Stimulated activated CD8-positive, alpha-beta memory T cell treated with anti-CD3 and anti-CD28 coated beads, Interleukin-2, amount 100 ng/mL, for 48 hours (primary cell): ENCODE data around the gene CACUL1.

Source experiments
- DNase-seq, 2 donors: peaks; one replicate each; pipeline ENCODE4 v3.0.0-alpha.2; 2020; ENCODE audit warnings: low read depth in 2 of 2

The CACUL1 gene

DNA sequence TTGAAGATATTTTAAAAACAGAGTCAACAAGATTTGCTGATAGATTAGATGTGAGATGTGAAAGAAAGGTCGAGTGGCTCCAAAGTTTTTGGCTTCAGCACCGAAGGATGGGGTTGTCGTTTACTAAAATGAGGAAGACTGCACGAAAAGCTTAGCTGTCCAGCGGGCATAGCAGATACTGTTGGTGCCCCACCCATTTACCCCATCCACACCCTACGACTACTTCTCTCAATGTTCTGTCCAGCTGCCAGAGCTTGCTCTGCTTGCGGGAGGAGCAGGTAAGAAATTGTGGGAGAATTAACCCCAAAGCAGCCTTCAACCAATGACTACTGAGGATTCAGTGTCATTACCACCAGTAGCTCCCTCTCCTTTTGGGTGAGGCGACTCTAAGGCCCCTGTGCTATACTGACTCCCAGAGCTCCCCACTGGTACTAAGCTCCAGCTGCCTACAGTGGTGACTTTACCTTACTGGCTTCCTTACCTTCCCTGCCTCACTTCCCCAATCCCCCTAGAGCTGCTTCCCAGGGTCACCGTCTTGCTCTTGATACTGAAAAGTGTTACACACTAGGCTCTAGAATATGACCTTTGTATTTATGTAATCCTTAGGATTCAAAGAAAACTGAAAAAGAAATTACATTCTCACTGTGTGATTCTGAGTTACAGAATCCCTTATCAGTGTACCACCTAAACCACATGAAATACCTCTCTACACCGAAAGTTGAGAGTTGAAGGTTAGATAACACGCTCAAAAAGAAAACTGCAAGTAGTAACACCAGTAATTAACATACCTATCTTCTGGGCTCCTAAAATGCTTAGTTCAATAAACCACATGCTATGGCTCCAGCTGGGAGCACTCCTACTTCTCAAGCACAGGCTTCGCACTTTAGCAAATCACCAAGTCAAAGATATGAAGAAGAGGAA, 22.3 kb downstream of the CACUL1 start:
- DNase-seq, result no peak

DNA sequence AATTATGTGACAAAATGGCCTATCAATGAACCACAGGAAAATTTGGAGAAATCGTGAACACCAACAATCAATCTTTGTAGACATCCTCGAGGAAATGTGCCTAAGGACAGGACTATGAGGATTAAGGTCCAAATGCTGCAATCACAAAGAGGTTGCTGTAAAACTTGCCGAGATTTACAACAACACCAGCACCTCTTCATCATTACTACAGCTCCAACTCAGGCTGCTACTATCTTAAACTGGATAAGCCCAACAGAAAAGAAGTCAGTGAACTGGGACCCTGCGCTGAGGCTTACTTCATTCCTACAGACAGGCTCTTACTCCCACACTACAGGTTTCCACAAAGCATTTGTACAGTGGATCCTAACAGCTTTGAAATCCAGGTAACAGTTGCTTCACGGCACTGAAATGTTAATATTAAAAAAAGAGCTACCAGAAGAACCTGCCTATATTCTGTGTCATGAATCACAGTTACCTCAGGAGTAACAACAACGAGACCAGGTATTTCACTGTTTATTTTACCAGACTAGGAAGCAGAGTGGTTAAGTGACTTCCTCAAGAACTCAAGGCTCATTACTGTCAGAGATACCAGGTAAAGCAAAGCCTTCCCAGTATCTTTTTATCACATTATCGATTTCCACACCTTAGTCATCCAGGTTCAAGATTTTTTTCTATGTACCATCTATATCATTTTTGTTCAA, 23.9 kb downstream of the CACUL1 start:
- DNase-seq, result no peak

DNA sequence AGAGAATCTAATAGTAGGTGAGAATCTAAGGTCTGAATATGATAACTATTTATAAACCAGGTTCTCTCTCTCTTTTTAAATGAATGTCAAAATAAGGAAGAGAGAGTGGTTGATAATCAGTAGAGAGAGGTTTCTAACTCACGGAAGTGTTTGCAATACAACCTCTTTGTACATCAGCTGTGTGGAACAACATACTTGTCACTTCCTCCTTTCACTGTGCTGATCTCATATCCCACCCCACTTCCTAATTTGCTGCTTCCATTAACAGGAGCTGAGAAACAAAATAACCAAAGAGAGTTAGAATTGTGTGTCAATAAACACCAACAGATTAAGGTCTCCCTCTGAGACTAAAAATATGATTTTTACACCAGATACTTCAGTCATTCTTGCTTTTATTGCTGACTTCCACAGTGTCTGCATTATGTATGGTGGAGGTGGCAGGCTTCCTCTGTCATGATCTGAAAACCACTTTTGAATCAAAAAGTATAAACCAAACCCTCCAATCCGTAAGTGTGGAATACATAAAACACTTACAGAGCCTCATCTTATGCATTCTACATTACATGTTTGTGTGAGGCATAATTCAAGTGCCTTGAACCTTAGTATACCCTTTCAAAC, 25.0 kb downstream of the CACUL1 start:
- DNase-seq, result no peak

DNA sequence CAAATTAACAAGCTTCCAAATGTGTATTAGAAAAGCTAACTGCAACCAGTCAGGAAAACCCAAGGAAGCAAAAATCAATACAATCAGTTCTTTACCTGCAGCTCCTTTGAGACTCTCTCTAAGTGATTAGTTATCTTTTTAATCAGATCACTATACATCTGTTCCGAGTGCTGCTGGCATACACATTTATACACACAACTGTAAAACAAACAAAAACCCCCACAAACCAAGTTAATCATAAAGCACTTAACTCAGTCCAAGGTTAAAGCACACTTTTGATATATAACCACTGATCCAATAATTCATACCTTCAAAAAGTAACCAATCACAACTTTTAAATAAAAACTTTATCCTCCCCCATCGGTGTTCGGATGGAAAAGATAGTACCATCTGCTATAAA, 25.6 kb downstream of the CACUL1 start:
- no peak for DNase-seq

DNA sequence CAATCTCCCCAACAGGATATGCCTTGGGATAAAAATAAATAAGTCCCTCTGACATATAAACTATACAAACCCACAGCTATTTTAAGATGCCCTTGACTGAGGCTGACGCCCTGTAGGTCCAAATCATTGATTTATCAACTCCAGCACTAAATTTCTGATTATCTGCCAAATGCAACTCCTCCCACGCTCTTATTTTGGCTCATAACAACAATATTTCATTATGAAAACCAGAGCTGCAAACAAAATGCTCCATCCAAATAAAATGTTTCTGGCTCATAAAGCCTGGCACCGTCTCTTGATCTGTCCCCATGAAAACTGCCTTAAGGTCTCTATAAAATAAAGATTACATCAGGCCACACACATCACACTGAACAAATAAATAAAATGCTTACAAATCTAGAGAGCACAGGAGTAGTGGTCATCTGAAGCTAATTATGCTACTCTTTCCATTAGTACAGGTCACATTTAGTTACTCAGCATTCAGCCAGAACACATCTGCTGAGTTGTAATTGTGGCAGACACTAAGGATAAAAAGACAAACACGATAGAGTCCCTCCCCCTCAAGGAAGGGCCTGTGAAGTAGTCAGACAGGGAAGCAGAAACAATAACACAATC, 28.8 kb downstream of the CACUL1 start:
- DNase-seq, result no peak

DNA sequence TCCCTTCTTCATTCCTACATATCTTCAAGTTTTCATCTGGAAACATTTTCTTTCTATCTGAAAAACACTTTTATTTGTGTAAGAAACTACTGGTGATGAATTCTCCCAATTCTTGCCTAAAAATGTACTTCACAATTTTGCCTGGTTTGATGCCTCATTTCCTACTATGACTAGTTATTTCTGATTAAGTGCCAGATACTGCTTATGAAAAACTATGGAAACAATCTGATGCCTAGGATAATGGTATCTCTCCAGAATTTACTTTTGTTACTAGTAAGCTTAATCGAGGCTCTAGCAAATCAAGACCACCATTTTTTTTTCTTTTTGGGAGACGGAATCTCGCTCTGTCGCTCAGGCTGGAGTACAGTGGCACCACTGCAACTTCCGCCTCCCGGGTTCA, 31.3 kb downstream of the CACUL1 start:
- no peak for DNase-seq

DNA sequence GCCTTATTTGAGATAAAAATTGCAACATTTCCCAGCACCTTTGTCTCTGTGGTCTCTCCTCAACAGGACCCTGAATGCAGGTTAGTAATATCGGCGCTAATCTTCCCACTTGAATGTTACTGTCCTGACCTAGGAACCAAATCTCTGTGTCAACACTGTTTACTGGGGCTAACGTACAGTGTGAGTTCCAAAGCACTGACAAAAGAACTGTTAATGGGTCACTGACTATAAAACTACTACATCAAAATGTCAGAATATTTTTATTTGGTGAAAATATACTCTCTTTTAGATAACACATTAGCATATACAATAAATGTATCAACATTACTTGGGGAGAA, 33.3 kb downstream of the CACUL1 start:
- no peak for DNase-seq

DNA sequence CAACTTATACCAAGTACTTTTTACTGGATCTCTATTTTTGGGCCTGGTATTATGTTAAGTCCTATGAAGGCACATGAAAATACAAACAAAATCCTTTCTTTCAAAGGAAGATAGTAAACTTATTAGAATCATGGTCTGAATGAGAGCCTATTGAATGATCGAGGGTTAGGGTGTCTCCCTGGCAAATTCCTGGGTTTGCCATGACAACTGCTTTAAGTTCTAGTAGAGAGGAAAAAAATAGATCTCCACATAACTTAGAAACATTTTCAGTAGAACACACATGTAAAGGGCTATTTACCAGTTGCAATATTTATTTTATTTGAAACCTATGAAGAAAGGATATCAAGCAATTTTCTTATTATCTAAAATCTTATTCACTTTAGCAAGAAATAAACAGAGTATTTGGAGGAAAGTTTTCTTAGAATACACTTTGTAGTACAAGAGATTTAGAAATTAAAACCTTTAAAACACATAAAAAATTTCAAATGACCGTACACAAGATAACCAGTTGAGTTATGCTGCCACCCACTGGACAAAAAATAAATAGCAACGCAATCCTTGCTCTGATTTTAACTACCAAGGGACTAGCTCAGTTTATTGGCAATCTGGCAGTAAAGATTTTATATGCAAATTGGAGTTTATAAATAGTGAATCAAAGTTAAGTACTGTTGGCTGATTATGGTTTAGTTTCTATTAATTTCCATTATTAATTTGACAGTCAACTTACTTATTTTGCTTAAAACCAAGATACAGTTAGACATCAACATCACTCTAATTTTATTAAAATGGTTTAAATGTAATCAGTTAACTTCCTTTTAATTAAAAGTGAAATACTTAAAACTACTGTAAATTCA, 33.9 kb downstream of the CACUL1 start:
- peak; percentile 10 to 32 for DNase-seq

DNA sequence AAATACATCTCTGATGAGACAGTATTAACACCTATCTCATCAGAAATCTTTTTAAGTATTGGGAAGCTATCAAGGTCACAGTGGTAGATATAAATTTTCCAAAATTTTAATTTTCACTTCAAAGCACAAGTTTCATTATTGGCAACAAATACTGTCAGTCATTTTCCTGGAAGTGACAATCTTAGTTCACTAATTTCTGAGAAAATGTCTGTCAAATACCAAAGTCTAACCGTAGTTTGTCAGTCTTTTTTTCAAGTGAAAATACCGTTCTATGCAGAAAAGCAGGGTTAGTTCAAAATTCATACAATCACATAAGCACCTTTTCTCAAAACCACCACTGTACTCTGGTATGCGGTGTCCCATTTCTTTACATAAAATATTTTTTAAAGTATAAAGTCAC, 40.4 kb downstream of the CACUL1 start:
- DNase-seq, result no peak

DNA sequence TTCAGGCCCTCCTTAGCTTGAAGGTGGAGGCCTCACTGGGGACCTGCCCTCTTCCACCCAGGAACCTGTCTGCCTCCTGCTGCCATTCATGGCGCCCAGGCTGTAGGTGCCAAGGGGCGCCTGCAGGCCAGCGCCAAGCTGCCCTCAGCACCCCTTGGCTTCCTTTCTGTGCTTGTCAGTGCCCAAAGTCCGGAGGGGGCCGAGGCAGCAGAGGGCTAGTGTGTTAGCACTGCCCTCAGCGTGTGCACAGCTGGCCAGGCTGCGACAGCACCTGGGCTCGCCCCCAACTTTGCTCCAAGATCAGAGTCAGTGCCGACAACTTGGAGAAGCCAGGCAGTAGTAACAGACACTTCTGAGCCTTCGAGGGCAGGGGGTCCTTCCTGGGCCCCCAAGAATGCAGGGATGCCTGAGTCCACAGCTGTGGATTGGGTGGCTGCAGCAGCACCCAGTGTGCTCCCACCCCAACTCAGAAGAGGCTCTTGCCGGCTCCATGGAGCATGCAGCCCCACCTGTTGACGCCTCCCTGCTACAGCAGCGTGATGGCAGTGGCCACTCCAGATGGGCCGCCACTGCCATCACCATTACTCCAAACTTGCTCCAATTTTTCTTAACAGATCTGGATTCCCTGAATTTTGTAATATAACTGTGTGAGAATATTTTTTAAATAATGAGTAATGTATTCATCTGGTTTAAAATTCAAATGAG, 41.7 kb downstream of the CACUL1 start:
- DNase-seq, result no peak

DNA sequence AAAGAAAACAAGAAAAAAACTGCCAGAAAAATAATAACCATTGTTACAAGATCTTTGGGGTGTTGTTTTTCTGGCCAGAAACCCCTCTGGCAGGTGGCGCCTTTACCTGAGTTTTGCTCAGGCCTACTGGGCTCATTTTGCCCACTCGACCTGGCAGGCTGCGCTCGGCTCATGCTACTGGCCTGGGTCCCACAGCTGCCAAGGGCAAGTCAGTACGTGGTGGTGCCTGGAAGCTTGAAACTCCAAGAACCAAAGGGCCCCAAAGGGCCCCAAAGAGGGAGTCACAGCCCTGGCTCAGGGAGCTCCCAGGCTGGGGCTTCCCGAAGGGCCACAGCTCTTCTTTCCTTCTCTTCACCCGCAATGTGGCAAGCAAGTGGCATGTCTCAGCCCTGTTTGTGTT, 42.7 kb downstream of the CACUL1 start:
- DNase-seq, result no peak

DNA sequence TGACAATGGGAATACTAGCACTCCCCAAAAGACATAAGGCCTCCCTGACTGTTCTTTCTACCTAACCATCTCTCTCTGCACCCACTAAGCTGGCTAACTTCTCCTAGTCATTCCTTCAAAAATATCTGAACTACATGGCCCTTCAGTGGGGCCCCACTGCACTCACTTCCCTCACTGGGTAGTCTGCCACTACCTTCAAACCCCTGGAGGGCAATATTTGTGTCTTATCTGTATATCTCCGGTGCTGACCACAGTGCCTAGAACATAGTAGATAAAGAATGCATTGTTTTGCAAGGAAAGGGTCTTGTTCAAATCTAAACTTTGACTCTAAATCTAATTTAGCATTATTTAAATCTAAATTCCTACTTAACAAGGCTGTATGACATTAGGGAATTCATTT, 44.3 kb downstream of the CACUL1 start:
- DNase-seq, result no peak

DNA sequence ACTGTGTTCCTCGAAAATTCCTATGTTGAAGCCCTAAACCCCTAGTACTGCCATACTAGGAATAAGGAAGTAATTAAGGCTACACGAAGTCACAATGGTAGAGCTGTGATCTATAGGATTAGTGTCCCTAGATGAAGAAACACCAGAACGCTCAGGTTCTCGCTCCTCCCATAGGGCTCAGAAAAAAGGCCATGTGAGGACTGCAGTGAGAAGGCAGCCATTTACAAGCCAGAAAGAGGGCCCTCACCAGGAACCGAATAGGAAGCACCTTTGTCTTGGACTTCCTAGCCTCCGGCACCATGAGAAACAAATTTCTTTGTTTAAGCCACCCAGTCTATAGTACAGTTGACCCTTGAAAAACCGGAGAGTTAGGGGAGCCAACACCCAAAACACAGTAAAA, 46.2 kb downstream of the CACUL1 start:
- DNase-seq, result no peak

DNA sequence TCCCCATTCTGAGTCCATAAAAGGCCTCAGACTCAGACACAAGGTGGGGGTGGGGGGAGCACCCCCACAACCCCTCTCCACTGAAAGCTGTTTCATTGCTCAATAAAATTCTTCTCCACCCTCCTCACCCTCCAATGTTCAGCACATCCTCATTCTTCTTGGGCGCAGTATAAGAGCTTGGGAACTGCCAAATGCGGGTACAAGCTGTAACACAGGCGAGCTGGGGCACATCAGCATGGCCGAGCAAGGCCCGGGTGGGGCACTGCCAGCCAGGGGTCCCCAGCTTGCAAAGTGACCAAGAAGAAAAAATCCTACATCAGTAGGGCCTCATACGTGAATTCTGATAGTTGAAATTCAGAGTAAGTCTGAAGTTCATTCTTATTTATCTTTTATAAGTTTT, 50.1 kb downstream of the CACUL1 start:
- DNase-seq, result no peak

DNA sequence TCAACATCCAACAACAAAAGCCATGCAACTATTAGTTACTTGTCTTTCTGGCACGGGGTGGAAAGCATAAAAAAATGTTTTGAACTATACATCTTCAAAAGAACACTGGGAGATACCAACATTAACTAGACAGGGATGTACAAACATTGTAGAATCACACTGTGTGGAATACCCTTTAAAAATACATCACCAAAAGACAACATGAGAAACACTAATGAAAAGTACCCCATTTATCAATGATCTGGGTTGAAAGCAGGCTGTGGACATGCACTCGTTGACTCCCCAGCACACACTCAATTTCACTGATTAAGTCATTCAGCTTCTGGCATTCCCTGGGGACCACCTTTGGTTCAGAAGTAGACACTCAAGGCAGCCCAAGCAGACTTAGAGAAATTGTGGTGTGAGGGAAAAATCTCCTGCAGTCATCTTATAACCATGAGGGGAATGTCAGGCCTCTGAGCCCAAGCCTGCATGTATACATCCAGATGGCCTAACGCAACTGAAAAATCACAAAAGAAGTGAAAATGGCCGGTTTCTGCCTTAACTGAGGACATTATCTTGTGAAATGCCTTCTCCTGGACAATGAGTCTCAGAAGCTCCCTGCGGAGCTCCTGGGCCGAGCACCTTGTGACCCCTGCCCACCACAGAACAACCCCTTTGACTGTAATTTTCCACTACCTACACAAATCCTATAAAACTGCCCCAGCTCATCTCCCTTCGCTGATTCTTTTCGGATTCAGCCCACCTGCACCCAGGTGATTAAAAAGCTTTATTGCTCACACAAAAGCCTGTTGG, 53.0 kb downstream of the CACUL1 start:
- no peak for DNase-seq

DNA sequence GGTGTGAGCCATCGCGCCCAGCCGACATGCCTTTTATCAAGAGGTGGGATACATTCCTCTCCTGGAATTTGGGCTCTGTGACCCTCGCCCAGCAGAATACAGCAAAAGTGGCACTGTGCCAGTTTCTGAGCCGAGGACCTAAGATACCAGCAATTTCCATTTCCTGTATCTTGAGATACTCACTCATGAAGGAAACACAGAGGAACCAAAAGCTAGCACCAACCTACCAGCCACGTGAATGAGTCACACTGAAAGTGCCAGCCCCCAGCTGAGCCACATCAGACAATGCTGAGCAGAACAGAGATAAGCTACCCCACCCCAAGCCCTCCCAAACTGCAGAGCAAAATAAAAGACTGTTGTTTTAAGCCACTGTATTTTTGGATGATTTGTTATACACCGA, 56.3 kb downstream of the CACUL1 start:
- peak; percentile 48 to 64 for DNase-seq

DNA sequence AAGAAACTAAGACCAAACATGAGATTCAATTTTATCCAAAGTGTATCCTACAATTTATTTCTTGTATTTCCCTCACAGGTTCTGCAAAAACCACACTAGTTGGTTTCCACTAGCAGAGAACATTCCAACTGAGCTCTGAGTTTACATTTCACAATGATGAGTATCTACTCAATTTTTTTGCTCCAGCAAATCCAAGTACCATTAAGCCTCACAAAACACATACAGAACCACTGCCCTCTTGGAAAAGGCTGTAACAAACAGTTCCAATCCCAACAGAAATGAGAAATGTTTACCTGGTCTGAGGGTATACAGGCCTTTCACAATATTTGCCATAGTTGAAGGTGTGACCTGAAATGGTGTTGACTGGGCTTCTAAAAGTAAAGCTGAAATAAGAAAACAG, 59.9 kb downstream of the CACUL1 start:
- DNase-seq, result no peak

DNA sequence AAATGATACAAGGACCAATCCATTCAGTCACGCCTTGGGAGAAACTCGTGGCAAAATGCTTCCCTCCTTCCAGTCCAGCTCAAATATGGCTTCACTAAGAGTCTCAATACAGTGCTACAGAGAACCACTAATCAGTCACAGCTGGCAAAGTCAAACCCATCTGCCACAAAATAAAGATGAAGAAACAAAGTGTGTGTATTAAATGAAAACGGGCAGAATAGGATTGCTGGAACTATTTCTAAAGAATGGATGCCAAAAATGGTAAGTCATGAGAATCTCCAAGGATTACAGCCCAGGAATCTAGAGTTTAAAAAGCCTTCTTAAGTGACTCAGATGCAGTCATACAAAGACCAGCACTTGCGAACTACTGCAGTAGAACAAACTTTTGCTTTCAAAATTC, 61.9 kb downstream of the CACUL1 start:
- DNase-seq, result no peak

DNA sequence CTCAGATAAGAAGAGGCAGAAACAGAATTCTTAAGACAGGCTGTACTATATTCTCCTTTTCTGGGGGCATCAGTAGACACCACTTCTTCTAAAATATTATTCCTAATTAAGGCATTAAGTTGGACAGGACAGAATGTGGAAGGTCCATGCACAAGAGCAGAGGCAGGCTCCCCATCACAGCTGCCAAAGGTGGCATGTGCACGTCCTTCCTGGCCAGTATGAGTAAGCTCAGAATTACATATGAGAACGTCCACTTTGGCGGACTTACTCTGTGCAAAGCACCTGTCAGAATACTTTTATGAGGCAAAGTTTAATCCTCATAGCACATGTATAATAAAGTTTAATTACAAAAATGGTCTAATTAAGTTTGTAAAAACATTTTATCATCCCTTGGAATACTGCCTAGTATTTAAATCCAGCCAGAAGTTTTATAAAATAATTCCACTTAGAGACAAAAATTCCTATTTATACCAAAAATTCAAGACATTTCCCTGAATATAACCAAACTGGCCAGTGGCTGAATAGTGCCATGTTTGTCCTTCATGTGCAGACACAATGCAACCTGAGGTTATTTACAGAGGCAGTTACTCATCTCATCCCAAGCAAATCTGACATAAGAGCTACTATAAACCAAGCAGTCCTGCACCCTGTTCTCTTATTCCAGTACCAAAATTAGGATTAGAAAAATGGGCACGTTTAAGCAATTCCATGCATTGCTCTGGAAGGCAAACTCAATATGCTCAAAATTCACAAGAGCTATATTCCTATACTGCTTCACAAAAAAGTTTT, 65.5 kb downstream of the CACUL1 start:
- DNase-seq, result no peak
